DMS153 treated with DMSO at 0.1 percent for 48 hours (cell line): Measurements from ENCODE around the gene YPEL2.
"Not testable (repeated sequence)": the region's sequence is repeated elsewhere in the genome, so short reads cannot be mapped to it uniquely, and the experiment has no call there.

ENCODE experiments used
- DNase-seq: peaks from one replicate; lab custom pipeline; 2025; ENCODE audit not compliant: unreplicated experiment; lab: John Stamatoyannopoulos, UW

Gene YPEL2

DNA sequence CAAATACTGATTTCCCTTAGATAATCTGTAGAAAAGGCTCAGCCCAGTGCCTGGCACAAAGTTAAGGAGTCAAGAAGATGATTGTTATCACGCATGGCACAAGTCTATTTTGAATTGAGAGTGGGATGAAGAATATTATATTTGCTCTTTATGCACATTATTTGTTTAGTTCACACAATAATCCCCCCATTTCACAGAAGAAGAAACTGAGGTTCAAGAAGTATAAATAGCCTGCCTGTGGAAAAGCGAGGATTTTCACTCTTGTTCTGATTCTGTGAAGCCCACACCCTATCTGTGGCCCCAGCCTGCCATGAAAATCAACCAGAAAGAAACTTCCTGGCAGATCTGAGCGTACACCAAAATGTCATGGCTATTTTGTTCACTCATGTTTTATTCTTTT is 73.0 kb downstream of the YPEL2 start:
- DNase-seq, result no peak

DNA sequence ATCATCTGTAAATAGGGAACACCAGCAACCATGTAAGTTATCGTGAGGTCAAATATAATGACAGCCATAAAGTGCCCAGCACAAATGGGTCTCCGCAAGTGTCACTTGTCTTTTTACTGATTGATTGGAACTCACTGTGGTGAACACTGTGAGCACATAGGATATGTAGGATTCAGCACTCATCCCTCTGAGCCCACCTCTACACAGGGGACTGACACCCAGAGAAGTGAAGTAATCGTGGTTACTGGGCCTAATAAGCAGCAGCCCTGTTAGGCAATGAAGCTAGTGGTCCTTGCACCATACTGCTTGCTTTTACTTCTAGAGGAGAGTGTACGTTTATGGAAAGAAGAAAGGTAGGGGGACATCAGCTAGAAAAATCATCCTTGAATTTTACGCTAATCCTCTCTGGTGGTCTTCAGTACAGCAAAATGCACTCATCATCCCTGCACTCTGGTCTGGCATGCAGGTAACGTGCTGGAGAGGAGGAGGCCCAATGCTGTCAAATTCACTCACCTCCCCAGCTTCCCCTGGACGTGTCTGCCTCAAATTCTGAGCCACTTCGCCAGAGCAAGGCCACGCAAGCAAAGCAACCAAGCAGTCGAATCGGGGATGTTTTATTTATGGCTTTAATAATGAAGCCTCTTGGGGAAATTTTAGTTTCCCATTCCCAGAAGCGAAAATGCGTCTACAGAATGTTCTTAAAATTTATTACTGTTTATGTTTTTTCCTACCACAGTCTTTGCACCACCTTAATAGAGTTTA is 74.7 kb downstream of the YPEL2 start:
- DNase-seq, result no peak

- peak; percentile 28 for DNase-seq
Measured at GRCh38 chr17:59406808-59407381, 75.4 kb downstream of the YPEL2 start.

DNA sequence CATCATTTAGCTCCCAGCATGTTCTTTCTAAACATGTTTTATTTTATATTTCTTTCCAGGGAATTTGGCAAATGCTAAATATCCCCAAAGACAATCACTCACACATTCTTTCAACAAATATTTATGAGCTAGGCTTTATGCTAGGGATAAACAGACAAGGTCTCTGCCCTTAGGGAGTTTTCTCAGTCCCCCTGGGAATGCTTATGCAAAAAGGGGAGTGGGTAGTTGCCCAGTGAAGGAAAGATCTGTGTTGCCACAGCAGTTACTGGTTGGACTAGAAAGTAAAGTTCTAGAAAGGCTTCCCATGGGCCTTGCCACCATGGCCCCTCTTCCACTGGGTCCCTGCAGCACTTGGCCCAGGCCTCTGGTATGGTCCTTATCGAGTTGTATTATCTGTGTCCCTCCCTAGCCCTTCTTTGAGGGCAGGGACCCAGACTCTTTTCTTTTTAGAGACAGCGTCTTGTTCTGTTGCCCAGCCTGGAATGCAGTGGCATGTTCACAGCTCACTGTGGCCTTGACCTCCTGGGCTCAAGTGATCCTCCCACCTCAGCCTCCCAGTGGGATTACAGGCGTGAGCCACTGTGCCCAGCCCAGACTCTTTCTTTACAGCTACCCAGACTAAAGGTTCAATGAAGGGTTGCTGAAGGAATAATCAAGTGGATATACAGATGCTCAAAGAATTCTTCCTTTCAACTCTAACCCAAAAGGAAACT is 78.0 kb downstream of the YPEL2 start:
- no peak for DNase-seq

DNA sequence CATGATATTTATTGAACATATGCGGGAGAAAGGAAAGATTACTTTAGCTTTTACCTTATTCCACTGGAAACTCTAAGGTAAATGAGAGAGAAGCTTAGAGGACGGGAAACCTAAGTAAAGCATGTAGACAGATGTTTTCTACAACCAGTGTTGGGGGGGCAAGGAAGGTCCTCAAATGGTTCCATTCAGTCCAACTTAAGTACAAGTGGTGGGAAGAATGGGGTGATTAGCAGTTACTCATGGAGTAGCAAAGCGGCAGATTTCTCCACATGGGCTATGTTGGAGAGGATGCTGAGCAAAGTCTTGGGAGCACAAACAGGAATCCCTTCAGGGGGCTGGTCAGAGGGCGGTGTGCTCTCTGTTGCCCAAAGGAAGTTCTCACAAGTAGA is 78.6 kb downstream of the YPEL2 start:
- DNase-seq, result no peak

- not testable (repeated sequence) for DNase-seq
Measured at GRCh38 chr17:59412431-59412830, 81.0 kb downstream of the YPEL2 start.

GRCh38 chr17:59413014-59413766 is 81.7 kb downstream of the YPEL2 start:
- no peak for DNase-seq

GRCh38 chr17:59415397-59415796 is 83.9 kb downstream of the YPEL2 start:
- no peak for DNase-seq

DNA sequence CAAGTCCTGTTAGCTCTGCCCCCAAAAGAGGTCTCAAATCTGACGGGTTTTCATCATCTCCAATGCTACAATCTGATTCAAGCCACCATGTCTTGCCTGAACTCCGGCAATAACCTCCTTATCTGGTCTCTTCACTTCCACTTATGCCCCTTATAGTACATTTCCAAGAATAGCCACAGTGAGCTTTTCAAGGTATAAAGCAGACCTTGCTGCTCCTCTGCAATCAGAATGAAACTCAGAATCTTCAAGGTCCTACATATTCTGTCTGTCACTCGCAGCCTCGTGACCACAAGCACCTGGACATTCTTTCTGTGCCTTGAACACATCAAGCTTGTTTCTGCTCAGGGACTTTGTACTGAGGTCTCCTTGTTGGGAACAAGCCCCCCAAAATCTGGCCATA is 84.7 kb downstream of the YPEL2 start:
- no peak for DNase-seq

DNA sequence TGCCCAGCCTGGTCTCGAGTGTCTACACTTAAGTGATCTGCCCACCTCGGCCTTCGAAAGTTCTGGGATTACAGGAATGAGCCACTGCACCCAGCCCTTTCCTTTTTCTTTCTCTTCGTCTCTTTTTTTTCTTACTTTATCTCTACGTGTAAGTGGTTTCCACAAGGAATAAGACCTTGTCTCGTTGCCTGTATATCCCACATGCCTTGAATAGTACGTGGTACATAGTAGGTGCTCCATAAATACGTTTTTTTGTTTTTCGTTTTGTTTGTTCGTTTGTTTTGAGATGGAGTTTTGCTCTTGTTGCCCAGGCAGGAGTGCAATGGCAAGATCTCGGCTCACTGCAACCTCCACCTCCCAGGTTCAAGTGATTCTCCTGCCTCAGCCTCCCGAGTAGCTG is 86.0 kb downstream of the YPEL2 start:
- DNase-seq, result no peak

- DNase-seq, result no peak
Measured at GRCh38 chr17:59418732-59419166, 87.3 kb downstream of the YPEL2 start.

GRCh38 chr17:59420901-59421300 is 89.4 kb downstream of the YPEL2 start:
- no peak for DNase-seq

DNA sequence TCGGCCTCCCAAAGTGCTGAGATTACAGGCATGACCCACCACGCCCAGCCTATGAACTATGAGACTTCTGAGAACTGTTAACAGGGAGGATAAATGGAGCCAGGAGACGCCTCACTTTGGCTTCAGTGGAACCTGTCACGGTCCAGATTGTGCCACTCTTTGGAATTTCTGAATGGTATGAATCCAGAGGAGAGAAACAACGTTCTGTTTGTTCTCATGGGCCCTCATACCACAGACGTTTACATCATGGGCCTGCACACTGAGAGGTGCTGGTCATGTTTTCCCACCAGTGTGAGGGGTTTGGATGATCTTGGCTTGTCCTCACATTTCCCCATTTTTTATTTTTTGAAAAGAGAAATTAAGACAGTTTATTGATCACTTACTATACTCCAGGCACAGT is 90.3 kb downstream of the YPEL2 start:
- DNase-seq, result no peak

DNA sequence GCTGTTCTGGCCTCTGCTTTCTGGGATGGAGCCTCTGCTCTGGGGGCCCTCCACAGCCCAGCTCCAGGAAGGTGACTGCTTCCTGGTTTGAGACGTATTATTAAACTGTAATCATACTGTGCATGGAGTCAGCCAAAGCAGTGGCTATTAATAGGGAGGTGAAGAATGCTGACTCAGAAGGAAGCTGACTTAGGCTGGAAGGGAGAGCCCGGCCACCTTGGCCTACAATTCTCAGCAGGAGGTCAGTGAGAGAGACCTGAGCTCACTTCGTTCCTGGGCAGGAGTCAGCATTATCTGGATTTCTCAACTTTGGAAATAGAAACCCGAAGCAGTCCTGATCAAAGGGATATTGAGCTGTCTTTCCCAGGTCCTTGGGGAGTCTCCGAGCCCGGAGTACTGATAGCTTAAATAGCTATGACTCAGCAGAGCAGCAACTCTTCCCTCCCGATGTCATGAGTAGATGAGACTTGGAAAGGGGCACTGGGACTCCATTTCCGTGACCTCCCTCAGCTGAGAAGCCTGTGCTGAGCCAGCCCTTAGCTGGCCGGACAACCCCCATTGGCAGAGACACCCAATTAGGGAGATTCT is 91.8 kb downstream of the YPEL2 start:
- no peak for DNase-seq

DNA sequence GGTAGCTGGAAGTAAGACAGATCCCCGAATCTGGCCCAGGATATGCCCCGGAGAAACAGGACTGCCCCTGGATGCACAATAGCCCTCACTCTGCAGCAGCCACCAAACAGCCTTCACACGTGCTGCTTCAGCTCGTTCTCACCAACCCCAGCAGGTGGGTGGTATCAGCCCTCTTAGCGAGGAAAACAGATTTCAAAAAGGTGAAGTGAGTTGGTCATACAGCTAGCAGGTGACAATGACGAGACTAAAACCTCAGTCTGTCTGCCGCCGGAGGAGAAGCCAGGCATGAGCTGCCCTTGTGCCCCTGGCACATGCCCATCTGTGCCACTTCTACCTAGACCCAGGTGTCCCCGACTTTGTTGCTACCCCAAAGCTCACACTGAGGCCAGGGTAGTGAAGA is 92.4 kb downstream of the YPEL2 start:
- DNase-seq, result no peak

DNA sequence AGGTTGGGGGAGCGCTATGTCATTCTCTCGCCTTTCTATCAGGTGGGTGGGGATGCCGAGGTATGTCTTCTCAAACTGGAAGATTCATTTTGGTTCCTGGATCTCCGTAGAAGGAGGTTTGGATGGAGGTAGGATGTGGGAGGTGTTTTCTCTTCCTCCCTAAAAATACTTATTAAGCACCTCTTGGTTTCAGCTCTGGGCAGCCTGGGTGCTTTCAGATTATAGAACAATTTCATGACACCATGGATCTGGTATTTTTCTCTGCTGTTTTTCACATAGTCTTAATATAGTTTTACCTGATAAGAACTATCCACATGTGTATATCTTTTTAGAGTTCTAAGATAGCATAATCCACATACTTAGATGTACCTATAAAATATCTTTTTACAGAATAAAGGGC is 92.9 kb downstream of the YPEL2 start:
- DNase-seq, result no peak

GRCh38 chr17:59425085-59425931 is 93.9 kb downstream of the YPEL2 start:
- no peak for DNase-seq

DNA sequence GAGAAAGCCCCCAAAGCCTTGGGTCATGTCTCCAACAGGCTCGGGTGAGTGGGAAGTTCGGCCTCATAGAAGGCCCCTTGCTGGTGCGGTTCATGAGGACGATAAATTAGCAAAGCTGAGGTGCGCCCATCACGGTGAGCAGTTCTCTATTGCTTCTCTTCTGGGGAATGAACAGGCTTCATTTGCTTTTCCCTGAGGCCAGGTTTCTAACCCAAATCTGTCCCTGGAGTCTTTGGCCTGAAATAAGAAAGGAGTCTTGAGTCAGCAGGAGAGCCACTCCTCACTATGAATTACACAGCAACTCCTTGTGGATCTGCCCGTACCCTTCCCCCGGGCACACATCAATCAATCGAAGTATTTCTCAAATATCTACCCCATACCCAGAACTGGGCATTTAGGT is 94.6 kb downstream of the YPEL2 start:
- DNase-seq, result no peak

- DNase-seq, result no peak
Measured at GRCh38 chr17:59427425-59427921, 96.0 kb downstream of the YPEL2 start.

GRCh38 chr17:59427996-59428395 is 96.5 kb downstream of the YPEL2 start:
- no peak for DNase-seq
